ENCODE results near the gene RAP2A.

GRCh38 chr13:97493456-97493855 lies 59.5 kb downstream of the RAP2A start:
- no peak for TF ChIP-seq CTCF (IDR thresholded peaks at IDR 0.05; ENCODE audit: insufficient read depth, low read length, poor library complexity, severe bottlenecking)
- no peak for TF ChIP-seq EZH2phosphoT487 (conservative IDR thresholded peaks at IDR 0.05; ENCODE audit: low read length)

Data from SU-DHL-6 (cell line).